ENCODE data around the gene CHCHD6.

Gene CHCHD6

GRCh38 chr3:126826693-126827092 lies 122.7 kb downstream of the CHCHD6 start:
- no peak for DNase-seq (ENCODE audit: low read depth)

GRCh38 chr3:126827121-126827520 lies 123.1 kb downstream of the CHCHD6 start:
- DNase-seq (ENCODE audit: low read depth), result no peak

- no peak for DNase-seq (ENCODE audit: low read depth)
Observed at GRCh38 chr3:126828306-126828705, 124.3 kb downstream of the CHCHD6 start.

GRCh38 chr3:126832933-126833332 lies 128.9 kb downstream of the CHCHD6 start:
- DNase-seq (ENCODE audit: low read depth), result no peak

GRCh38 chr3:126834596-126835471 lies 130.8 kb downstream of the CHCHD6 start:
- DNase-seq (ENCODE audit: low read depth), result no peak

GRCh38 chr3:126835472-126836219 lies 131.6 kb downstream of the CHCHD6 start:
- DNase-seq (ENCODE audit: low read depth), result no peak

- no peak for DNase-seq (ENCODE audit: low read depth)
Observed at GRCh38 chr3:126836220-126836860, 132.3 kb downstream of the CHCHD6 start.

GRCh38 chr3:126837773-126838172 lies 133.7 kb downstream of the CHCHD6 start:
- no peak for DNase-seq (ENCODE audit: low read depth)

- DNase-seq (ENCODE audit: low read depth), result no peak
Observed at GRCh38 chr3:126845920-126846715, 142.1 kb downstream of the CHCHD6 start.

- DNase-seq (ENCODE audit: low read depth), result no peak
Observed at GRCh38 chr3:126847061-126847460, 143.0 kb downstream of the CHCHD6 start.

- no peak for DNase-seq (ENCODE audit: low read depth)
Observed at GRCh38 chr3:126848991-126849390, 145.0 kb downstream of the CHCHD6 start.

GRCh38 chr3:126849768-126850167 lies 145.7 kb downstream of the CHCHD6 start:
- DNase-seq (ENCODE audit: low read depth), result no peak

- no peak for DNase-seq (ENCODE audit: low read depth)
Observed at GRCh38 chr3:126850370-126851085, 146.5 kb downstream of the CHCHD6 start.

GRCh38 chr3:126851382-126851781 lies 147.3 kb downstream of the CHCHD6 start:
- no peak for DNase-seq (ENCODE audit: low read depth)

- no peak for DNase-seq (ENCODE audit: low read depth)
Observed at GRCh38 chr3:126851934-126852333, 147.9 kb downstream of the CHCHD6 start.

- DNase-seq (ENCODE audit: low read depth), result no peak
Observed at GRCh38 chr3:126852511-126852910, 148.5 kb downstream of the CHCHD6 start.

GRCh38 chr3:126854666-126855065 lies 150.6 kb downstream of the CHCHD6 start:
- DNase-seq (ENCODE audit: low read depth), result no peak

GRCh38 chr3:126855374-126855773 lies 151.3 kb downstream of the CHCHD6 start:
- no peak for DNase-seq (ENCODE audit: low read depth)

GRCh38 chr3:126857928-126858327 lies 153.9 kb downstream of the CHCHD6 start:
- DNase-seq (ENCODE audit: low read depth), result no peak

- no peak for DNase-seq (ENCODE audit: low read depth)
Observed at GRCh38 chr3:126858401-126858800, 154.4 kb downstream of the CHCHD6 start.

- no peak for DNase-seq (ENCODE audit: low read depth)
Observed at GRCh38 chr3:126858887-126859286, 154.8 kb downstream of the CHCHD6 start.
